HUES6 (cell line): ENCODE results near the gene TENM4.

Source experiments
- H3K27ac ChIP-seq: 2 replicates; pipeline ENCODE4 v1.7.0; 2013; ENCODE audit warnings: low read depth, mild to moderate bottlenecking, low read length, inconsistent platforms
- H3K27me3 ChIP-seq: 2 replicates; pipeline ENCODE4 v1.6.1; 2013; ENCODE audit warnings: low read length; ENCODE audit not compliant: control insufficient read depth, insufficient read depth
- H3K36me3 ChIP-seq: 2 replicates; pipeline ENCODE4 v1.6.1; 2013; ENCODE audit warnings: low read length; ENCODE audit not compliant: control insufficient read depth, insufficient read depth
- H3K4me1 ChIP-seq: 2 replicates; pipeline ENCODE4 v1.6.1; 2013; ENCODE audit warnings: low read length; ENCODE audit not compliant: control insufficient read depth, insufficient read depth
- H3K4me3 ChIP-seq: 2 replicates; pipeline ENCODE4 v1.5.1; 2013; ENCODE audit warnings: low read depth, low read length
- H3K9ac ChIP-seq: one replicate; pipeline ENCODE4 v1.6.1; 2013; ENCODE audit warnings: mild to moderate bottlenecking, low read length
- H3K9me3 ChIP-seq: 2 replicates; pipeline ENCODE4 v1.6.1; 2013; ENCODE audit warnings: low read depth, low read length; ENCODE audit not compliant: control insufficient read depth, insufficient read depth

The TENM4 gene

DNA sequence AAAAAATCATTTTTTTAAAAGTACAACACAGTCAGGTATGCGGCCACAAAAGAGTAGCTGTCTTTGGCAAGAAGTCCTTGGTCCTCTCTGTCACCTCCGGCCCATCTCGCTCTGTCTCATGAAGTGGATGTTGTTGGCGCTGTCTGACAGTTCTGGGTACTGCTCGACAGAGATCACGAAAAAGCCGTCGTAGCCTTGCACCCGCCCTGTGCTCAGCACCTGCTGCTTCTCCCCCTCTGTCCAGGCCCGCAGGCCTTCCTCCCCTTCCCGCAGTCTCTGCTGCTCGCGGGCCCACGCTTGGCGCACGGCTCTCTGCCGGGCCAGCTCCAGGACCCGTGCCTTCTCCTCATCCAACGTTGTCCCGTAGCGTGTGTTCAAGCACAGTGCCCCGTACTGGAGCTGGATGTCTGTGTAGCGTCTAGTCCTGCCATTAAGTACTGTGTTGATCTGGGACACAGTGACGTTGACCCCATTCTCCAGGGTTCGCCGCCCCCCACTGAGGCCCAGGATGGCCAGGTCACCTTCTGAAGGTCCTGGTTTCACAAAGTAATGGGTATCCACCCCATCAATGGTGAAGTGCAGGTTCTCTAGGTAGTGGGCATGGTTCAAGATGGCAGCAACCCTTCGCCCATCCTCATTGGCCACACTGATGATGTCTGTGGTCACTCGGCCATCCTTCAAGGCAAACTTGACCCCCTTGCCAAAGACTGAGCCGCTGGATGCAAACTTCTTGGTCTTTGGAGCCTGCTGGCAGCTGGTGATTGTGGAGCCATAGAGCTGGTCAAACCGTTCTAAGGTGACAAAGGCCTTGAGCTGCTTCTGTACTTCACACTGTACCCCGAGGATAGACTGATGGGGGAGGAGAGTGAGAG, 782.6 kb downstream of the TENM4 start:
- H3K36me3 ChIP-seq = no peaks in the 10 kb centered on the region; the same call in 1 of the 2 replicates
- no peak overlapping the region for H3K4me3 ChIP-seq
- no peaks in the 10 kb centered on the region for H3K27me3 ChIP-seq
- no peaks in the 10 kb centered on the region for H3K9me3 ChIP-seq
- H3K9ac ChIP-seq = no peak overlapping the region
- H3K4me1 ChIP-seq = 0 out of 2 replicates have a peak, but pooled peaks cover 4% of the 10 kb centered on the region
- H3K27ac ChIP-seq = no peak overlapping the region

DNA sequence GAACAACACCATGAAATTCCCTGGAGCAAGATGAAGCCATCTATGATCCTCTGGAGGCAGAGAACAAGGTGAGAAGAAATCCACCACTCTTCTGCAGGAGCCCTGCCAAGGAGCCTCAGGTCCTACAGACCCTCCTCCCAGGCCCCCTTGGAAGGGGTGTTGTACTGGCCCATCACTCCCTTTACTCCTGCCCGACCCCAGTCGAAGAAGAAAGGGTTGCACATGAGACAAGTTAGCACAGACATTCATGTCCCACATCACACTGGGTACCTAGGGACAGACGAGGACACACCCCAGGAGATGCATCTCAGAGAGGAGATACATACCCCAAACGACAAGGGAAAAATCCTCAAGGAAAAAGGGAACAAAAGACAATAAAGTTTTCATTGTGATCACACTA, 783.4 kb downstream of the TENM4 start:
- Histone ChIP-seq H3K4me3 (no peak overlapping the region), H3K36me3 (no peaks in the 10 kb centered on the region; the same call in 1 of the 2 replicates), H3K9me3 (no peaks in the 10 kb centered on the region), H3K27ac (no peak overlapping the region), H3K27me3 (no peaks in the 10 kb centered on the region), H3K9ac (no peak overlapping the region), H3K4me1 (0 out of 2 replicates have a peak, but pooled peaks cover 4% of the 10 kb centered on the region)

DNA sequence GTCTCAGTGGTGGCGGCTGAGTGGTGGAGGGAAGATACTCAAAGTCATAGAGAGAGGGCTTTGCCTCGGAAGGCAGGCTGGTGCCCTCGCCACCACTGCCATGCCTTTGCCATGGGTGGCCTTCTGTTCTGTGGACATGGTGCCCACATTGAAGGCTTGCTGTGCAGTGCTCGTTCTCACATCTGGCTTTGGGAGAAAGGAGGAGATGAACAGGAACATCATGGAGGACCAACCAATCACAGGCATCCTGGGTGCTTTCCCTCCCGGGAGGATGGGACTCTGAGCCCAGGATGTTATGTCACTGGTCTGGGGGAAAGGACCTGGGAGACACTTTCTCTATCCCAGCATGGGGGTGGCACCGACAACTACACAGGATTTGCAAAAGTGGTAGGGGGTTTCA, 783.8 kb downstream of the TENM4 start:
- H3K27ac ChIP-seq = no peak overlapping the region
- H3K36me3 ChIP-seq = no peaks in the 10 kb centered on the region; the same call in 1 of the 2 replicates
- 0 out of 2 replicates have a peak, but pooled peaks cover 4% of the 10 kb centered on the region for H3K4me1 ChIP-seq
- H3K4me3 ChIP-seq = no peak overlapping the region
- no peak overlapping the region for H3K9ac ChIP-seq
- H3K27me3 ChIP-seq = no peaks in the 10 kb centered on the region
- no peaks in the 10 kb centered on the region for H3K9me3 ChIP-seq

DNA sequence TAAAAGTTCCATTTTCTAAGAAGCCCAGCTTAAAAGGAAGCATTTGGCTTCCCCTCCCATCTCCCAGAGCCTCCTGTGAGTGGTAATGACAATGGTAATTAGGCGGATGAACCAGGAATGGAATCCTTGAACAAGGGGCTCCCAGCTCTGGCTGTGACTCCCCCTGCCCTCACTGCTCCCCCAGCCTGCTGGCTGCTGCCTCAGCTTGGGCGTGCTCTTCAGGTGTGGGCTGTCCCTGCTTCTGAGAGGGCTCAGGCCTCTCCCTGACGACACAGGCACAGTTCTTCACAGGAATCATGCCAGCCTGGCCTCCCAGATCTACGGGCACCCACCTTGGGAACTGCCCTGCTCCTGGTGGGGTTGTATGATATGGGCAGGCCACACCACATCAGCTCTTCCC, 784.5 kb downstream of the TENM4 start:
- Histone ChIP-seq H3K27me3 (no peaks in the 10 kb centered on the region), H3K4me1 (peaks cover 6% of the 10 kb centered on the region; the same call in 1 of the 2 replicates), H3K36me3 (no peaks in the 10 kb centered on the region; the same call in 1 of the 2 replicates), H3K9ac (no peak overlapping the region), H3K27ac (no peak overlapping the region), H3K9me3 (no peaks in the 10 kb centered on the region), H3K4me3 (no peak overlapping the region)

DNA sequence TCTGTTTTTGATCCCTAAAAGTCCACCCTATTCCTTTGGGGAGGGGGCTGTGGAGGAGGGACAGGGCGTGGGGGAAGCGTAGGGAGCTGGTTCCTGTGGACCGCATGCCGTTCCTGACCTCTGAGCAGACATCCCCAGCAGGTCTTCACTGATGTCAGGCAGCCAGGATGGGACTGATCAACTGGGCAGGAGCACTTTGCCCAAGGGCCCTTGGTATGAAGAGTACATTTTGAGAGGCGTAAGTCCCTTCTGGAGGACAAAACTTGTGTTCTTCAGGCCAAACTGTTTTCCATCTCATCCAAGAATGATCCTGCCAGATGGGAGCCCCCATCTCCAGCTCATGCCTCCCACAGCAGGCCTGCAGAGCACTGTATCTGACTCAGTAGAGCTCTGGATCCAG, 785.3 kb downstream of the TENM4 start:
- Histone ChIP-seq H3K4me3 (no peak overlapping the region), H3K27ac (no peak overlapping the region), H3K9me3 (no peaks in the 10 kb centered on the region), H3K9ac (no peak overlapping the region), H3K36me3 (no peaks in the 10 kb centered on the region; the same call in 1 of the 2 replicates), H3K27me3 (no peaks in the 10 kb centered on the region), H3K4me1 (peaks cover 11% of the 10 kb centered on the region; the same call in 1 of the 2 replicates)

DNA sequence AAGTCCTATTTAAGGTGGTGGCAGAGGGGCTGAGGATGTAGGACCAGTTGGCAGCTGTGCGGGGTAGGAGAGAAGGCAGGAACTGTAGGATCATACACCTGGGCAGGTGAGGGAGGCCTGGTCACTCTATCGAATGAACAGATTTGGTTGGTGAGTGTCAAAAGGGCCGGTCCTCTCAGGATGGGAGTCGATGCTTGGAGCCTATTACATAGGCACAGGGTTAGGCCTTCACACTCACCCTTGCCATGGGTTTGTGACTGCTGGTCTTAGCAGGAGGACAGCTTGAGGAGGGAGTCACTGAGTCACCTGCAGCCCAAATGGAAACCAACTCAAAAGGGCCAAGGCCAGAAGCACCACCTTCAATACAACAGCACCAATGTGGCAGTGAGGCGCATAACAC, 786.0 kb downstream of the TENM4 start:
- H3K9me3 ChIP-seq = no peaks in the 10 kb centered on the region
- no peak overlapping the region for H3K9ac ChIP-seq
- peaks cover 10% of the 10 kb centered on the region; the same call in 1 of the 2 replicates for H3K4me1 ChIP-seq
- H3K27me3 ChIP-seq = no peaks in the 10 kb centered on the region
- no peak overlapping the region for H3K27ac ChIP-seq
- H3K36me3 ChIP-seq = no peaks in the 10 kb centered on the region; the same call in 1 of the 2 replicates
- no peak overlapping the region for H3K4me3 ChIP-seq

DNA sequence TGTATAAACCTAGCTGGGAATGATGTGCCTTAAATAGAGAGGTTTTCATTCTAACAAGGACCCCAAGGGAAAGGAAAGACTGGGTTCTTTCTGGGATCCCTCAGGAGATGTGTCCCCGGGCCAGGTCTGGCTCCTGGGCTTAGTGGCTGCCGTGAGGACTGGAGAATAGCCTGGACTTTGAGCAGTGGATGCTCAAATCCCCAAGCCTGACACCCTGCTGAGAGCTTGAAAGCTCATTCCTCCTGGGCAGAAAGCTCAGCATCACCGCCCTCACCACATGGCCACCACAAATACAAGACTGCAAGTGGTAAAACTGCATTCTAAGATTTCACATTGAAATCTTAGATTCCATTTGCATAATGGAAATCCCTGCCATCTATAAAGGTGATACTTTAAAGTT, 786.8 kb downstream of the TENM4 start:
- Histone ChIP-seq H3K36me3 (no peaks in the 10 kb centered on the region), H3K4me1 (peaks cover 7% of the 10 kb centered on the region; the same call in 1 of the 2 replicates), H3K27me3 (no peaks in the 10 kb centered on the region), H3K9ac (no peak overlapping the region), H3K27ac (no peak overlapping the region), H3K9me3 (no peaks in the 10 kb centered on the region), H3K4me3 (no peak overlapping the region)

DNA sequence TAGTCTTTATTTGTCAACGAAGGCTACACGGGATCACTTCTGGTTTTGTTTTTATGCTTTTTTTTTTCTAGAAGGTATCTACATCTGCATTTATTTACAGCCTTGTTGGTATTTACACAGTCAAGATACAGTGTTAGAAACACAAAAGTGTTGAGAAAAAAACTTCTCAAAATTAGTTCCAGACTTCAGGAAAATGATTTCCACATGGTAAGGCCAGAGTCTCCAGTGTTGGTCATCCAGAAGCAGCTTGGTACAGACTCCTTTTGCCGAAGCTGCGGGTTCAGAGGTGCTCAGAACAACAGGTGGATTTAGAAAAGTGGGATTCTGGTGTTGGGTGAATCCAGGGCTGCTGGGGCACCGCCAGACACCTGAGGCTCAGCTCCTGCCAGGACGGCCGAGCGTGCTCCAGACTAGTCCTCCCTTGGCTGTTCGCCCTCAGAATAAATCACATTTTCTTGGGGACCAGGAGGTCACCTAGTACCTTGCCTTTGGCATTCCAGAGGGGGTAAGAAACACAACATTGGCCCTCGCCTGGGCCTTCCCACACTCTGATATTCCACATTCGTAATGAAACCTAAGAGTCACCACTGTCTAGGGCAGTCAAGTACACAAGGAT, 787.4 kb downstream of the TENM4 start:
- Histone ChIP-seq H3K9ac (no peak overlapping the region), H3K4me1 (peaks cover 7% of the 10 kb centered on the region; the same call in 1 of the 2 replicates), H3K36me3 (no peaks in the 10 kb centered on the region), H3K27me3 (no peaks in the 10 kb centered on the region), H3K27ac (no peak overlapping the region), H3K9me3 (no peaks in the 10 kb centered on the region), H3K4me3 (no peak overlapping the region)

DNA sequence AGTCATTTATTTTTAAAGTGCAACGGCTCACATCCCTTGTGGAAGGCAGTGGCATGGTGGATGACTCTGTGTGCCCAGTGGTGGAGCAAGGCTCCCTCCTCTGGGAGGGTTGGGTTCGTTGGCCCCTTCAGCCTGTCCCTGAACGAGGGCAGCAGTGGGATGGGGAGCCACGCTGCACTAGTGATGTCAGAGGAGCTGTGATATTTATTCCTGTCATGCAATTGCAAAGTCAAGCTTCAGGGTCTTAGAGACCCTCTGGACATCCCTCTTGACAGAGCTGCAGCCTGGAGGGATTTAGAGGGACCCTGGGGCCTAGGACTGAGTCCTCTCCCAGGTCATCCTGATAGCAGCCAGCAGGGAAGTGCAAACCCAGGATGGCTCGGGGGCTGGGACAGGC, 788.0 kb downstream of the TENM4 start:
- no peaks in the 10 kb centered on the region for H3K27me3 ChIP-seq
- no peaks in the 10 kb centered on the region for H3K9me3 ChIP-seq
- H3K4me1 ChIP-seq = peaks cover 7% of the 10 kb centered on the region; the same call in 1 of the 2 replicates
- H3K4me3 ChIP-seq = no peak overlapping the region
- no peaks in the 10 kb centered on the region for H3K36me3 ChIP-seq
- no peak overlapping the region for H3K9ac ChIP-seq
- no peak overlapping the region for H3K27ac ChIP-seq

DNA sequence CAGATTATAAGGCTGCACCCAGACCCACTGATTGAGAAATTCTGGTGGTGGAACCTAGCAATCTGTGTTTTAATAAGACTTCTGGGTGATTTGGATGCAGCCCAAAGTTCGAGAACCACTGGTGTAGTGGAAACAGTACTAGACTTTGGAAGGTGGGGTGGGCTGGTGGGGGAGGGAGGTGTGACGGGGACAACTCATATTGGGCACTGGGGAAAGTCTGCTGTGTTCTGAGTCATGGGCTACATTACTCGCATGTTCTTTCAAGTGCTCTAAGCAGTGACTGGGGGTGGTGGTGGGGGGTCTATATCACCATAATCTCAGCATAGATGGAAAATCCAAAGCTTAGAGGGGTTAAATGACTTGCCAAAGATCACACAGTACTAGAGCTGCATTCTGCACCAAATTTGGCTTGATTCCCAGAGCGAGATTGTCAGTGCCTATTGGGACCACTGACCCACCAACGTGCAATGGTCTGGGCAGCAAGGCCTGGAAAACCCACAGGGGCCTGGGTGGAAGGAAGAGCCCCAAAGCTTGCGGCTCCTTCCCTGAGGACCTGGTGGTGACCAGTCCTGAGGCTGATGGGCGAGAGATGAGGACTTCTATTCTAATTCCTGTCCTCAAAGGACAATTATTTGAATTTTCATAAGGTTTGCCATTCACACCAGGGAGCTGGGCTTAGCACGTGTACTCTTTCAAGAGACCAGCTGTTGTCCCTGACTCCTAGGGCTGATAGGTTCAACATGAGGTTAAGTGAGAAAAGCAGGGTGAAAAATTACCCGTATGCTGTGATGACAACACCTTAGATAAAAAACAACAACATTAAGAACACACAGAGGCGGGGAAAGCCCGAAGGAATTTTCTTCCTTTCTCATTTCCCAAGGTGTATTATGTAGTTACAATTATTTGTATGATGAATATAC, 788.6 kb downstream of the TENM4 start:
- no peak overlapping the region for H3K27ac ChIP-seq

More for the DNA sequence above, 788.6 kb downstream of the TENM4 start:
- Histone ChIP-seq H3K4me1 (peaks cover 7% of the 10 kb centered on the region; the same call in 1 of the 2 replicates), H3K9ac (no peak overlapping the region), H3K9me3 (no peaks in the 10 kb centered on the region), H3K4me3 (no peak overlapping the region), H3K27me3 (no peaks in the 10 kb centered on the region; the same call in 1 of the 2 replicates), H3K36me3 (no peaks in the 10 kb centered on the region)
